Prostate gland (tissue), 2 donors: ENCODE data around the gene NUP210L.
"Not testable (repeated sequence)": the region's sequence is repeated elsewhere in the genome, so short reads cannot be mapped to it uniquely, and the experiment has no call there.

Experiments
- CTCF ChIP-seq, 4 experiments: fragments of 200-600 bp in 2 of 4; fragments of 450-650 bp in 2 of 4; sonication (generic) in 2 of 4; IDR thresholded peaks; 1 replicate in 3 of 4; 2 replicates in 1 of 4; pipeline ENCODE4 v1.5.1; 2016 to 2019; ENCODE audit warnings: antibody characterized with exemption in 4 of 4, mild to moderate bottlenecking in 2 of 4, moderate library complexity in 2 of 4
- POLR2A ChIP-seq: fragments of 450-650 bp; IDR thresholded peaks from one replicate; pipeline ENCODE4 v1.6.1; 2016; ENCODE audit warnings: antibody characterized with exemption, mild to moderate bottlenecking

GRCh38 chr1:154123205-154123604, 31.7 kb downstream of the NUP210L start:
- not testable (repeated sequence) for TF ChIP-seq CTCF (IDR thresholded peaks at IDR 0.05); POLR2A
